ENCODE data around the gene RAB44.

The RAB44 gene

GRCh38 chr6:36733300-36733699 lies 35.7 kb downstream of the RAB44 start:
- no peaks in the 10 kb centered on the region for H3K36me3 ChIP-seq (ENCODE audit: insufficient read depth, low read length)
- TF ChIP-seq FOXP2 (optimal IDR thresholded peaks at IDR 0.05; ENCODE audit: control extremely low read depth, extremely low read length, insufficient read depth) (no peak), EZH2 (IDR thresholded peaks at IDR 0.05) (no peak), POLR2AphosphoS5 (IDR thresholded peaks at IDR 0.05; ENCODE audit: borderline replicate concordance, low read depth, low read length) (no peak)
- no peak overlapping the region for H3K4me3 ChIP-seq
- H3K9me3 ChIP-seq (ENCODE audit: low read depth, low read length), result no peaks in the 10 kb centered on the region
- DNase-seq (ENCODE audit: low read depth, low spot score), result no peak
- H3K9ac ChIP-seq (ENCODE audit: insufficient read length), result no peak overlapping the region
- no peak overlapping the region for H3K27ac ChIP-seq

- no peak for DNase-seq (ENCODE audit: low read depth, low spot score)
- peak overlapping the region; percentile 72 for H3K4me3 ChIP-seq
- TF ChIP-seq POLR2AphosphoS5 (IDR thresholded peaks at IDR 0.05; ENCODE audit: borderline replicate concordance, low read depth, low read length) (no peak), FOXP2 (optimal IDR thresholded peaks at IDR 0.05; ENCODE audit: control extremely low read depth, extremely low read length, insufficient read depth) (no peak), EZH2 (IDR thresholded peaks at IDR 0.05) (no peak)
- H3K9me3 ChIP-seq (ENCODE audit: low read depth, low read length), result no peaks in the 10 kb centered on the region
- no peaks in the 10 kb centered on the region for H3K36me3 ChIP-seq (ENCODE audit: insufficient read depth, low read length)
- no peak overlapping the region for H3K9ac ChIP-seq (ENCODE audit: insufficient read length)
- H3K27ac ChIP-seq, result 0 out of 2 replicates have a peak overlapping the region, but pooled peaks have one; percentile 25
Observed at GRCh38 chr6:36734486-36735060, 36.9 kb downstream of the RAB44 start.

- DNase-seq (ENCODE audit: low read depth, low spot score), result peak; percentile 73
- Histone ChIP-seq H3K36me3 (ENCODE audit: insufficient read depth, low read length) (no peaks in the 10 kb centered on the region), H3K4me3 (peak overlapping the region; percentile 72), H3K9ac (ENCODE audit: insufficient read length) (no peak overlapping the region), H3K9me3 (ENCODE audit: low read depth, low read length) (no peaks in the 10 kb centered on the region), H3K27ac (peak overlapping the region; percentile 25; the same call in 1 of the 2 replicates)
- TF ChIP-seq FOXP2 (optimal IDR thresholded peaks at IDR 0.05; ENCODE audit: control extremely low read depth, extremely low read length, insufficient read depth), result no peak
Observed at GRCh38 chr6:36735110-36736071, 37.8 kb downstream of the RAB44 start.

GRCh38 chr6:36737043-36737785 lies 39.6 kb downstream of the RAB44 start:
- Histone ChIP-seq H3K4me3 (no peak overlapping the region), H3K27ac (no peak overlapping the region), H3K36me3 (ENCODE audit: insufficient read depth, low read length) (no peaks in the 10 kb centered on the region), H3K9ac (ENCODE audit: insufficient read length) (no peak overlapping the region), H3K9me3 (ENCODE audit: low read depth, low read length) (no peaks in the 10 kb centered on the region)
- no peak for TF ChIP-seq FOXP2 (optimal IDR thresholded peaks at IDR 0.05; ENCODE audit: control extremely low read depth, extremely low read length, insufficient read depth)
- TF ChIP-seq POLR2AphosphoS5 (IDR thresholded peaks at IDR 0.05; ENCODE audit: borderline replicate concordance, low read depth, low read length), result no peak
- no peak for TF ChIP-seq EZH2 (IDR thresholded peaks at IDR 0.05)
- DNase-seq (ENCODE audit: low read depth, low spot score), result no peak

GRCh38 chr6:36738108-36738507 lies 40.5 kb downstream of the RAB44 start:
- H3K27ac ChIP-seq, result no peak overlapping the region
- H3K4me3 ChIP-seq, result no peak overlapping the region
- TF ChIP-seq EZH2 (IDR thresholded peaks at IDR 0.05), result no peak
- no peak for TF ChIP-seq POLR2AphosphoS5 (IDR thresholded peaks at IDR 0.05; ENCODE audit: borderline replicate concordance, low read depth, low read length)
- no peak for TF ChIP-seq FOXP2 (optimal IDR thresholded peaks at IDR 0.05; ENCODE audit: control extremely low read depth, extremely low read length, insufficient read depth)
- H3K9me3 ChIP-seq (ENCODE audit: low read depth, low read length), result no peaks in the 10 kb centered on the region
- no peak overlapping the region for H3K9ac ChIP-seq (ENCODE audit: insufficient read length)
- DNase-seq (ENCODE audit: low read depth, low spot score), result no peak
- H3K36me3 ChIP-seq (ENCODE audit: insufficient read depth, low read length), result no peaks in the 10 kb centered on the region

GRCh38 chr6:36739947-36740817 lies 42.6 kb downstream of the RAB44 start:
- TF ChIP-seq EZH2 (IDR thresholded peaks at IDR 0.05) (no peak), POLR2AphosphoS5 (IDR thresholded peaks at IDR 0.05; ENCODE audit: borderline replicate concordance, low read depth, low read length) (no peak), FOXP2 (optimal IDR thresholded peaks at IDR 0.05; ENCODE audit: control extremely low read depth, extremely low read length, insufficient read depth) (no peak)

GRCh38 chr6:36740818-36741179 lies 43.2 kb downstream of the RAB44 start:
- Histone ChIP-seq H3K27ac (no peak overlapping the region), H3K9ac (ENCODE audit: insufficient read length) (no peak overlapping the region), H3K9me3 (ENCODE audit: low read depth, low read length) (no peaks in the 10 kb centered on the region), H3K36me3 (ENCODE audit: insufficient read depth, low read length) (no peaks in the 10 kb centered on the region), H3K4me3 (no peak overlapping the region)
- TF ChIP-seq FOXP2 (optimal IDR thresholded peaks at IDR 0.05; ENCODE audit: control extremely low read depth, extremely low read length, insufficient read depth) (no peak), POLR2AphosphoS5 (IDR thresholded peaks at IDR 0.05; ENCODE audit: borderline replicate concordance, low read depth, low read length) (no peak), EZH2 (IDR thresholded peaks at IDR 0.05) (no peak)
- DNase-seq (ENCODE audit: low read depth, low spot score), result no peak

More at GRCh38 chr6:36739947-36740817, 42.6 kb downstream of the RAB44 start:
- no peaks in the 10 kb centered on the region for H3K36me3 ChIP-seq (ENCODE audit: insufficient read depth, low read length)
- no peak overlapping the region for H3K9ac ChIP-seq (ENCODE audit: insufficient read length)
- no peak for DNase-seq (ENCODE audit: low read depth, low spot score)
- H3K27ac ChIP-seq, result no peak overlapping the region
- H3K9me3 ChIP-seq (ENCODE audit: low read depth, low read length), result no peaks in the 10 kb centered on the region
- no peak overlapping the region for H3K4me3 ChIP-seq

All from SK-N-MC (cell line).